ENCODE data around the gene PPM1N. TPM values are rescaled to one million over a fixed set of nuclear protein-coding genes. Genes with fewer than 3 reads are reported as not detected.

PPM1N gene
- total RNA-seq, 2 donors from 2014 or later: 1.5 to 7.4 TPM

DNA sequence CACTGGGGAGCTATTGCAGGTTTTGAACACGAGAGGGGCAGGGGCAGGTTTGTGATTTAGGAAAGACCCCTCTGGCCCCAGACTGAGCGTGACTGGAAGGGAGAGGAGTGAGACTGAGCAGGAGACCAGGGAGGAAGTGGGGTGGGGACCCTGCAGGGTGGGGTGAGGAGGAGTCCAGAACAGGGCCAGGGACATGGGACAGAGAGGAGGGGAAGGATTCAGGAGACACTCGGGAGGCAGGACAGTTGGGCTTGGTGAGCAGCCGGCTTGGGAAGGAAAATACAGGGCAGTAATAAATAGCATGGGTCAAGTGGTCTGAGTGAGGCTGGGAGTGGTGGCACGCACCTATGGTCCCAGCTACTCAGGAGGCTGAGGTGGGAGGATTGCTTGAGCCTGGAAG is 21.1 kb upstream of the PPM1N start:
- Mint-ChIP-seq H3K36me3 (peaks cover 0 to 9% of the 10 kb centered on the region in 2 donors), H3K9me3 (no peaks in the 10 kb centered on the region), H3K27ac (peak overlapping the region in 1 of 2 donors; percentile 88)
- no peak for DNase-seq (ENCODE audit: low spot score in 2 of 2)
- ATAC-seq: no peak

DNA sequence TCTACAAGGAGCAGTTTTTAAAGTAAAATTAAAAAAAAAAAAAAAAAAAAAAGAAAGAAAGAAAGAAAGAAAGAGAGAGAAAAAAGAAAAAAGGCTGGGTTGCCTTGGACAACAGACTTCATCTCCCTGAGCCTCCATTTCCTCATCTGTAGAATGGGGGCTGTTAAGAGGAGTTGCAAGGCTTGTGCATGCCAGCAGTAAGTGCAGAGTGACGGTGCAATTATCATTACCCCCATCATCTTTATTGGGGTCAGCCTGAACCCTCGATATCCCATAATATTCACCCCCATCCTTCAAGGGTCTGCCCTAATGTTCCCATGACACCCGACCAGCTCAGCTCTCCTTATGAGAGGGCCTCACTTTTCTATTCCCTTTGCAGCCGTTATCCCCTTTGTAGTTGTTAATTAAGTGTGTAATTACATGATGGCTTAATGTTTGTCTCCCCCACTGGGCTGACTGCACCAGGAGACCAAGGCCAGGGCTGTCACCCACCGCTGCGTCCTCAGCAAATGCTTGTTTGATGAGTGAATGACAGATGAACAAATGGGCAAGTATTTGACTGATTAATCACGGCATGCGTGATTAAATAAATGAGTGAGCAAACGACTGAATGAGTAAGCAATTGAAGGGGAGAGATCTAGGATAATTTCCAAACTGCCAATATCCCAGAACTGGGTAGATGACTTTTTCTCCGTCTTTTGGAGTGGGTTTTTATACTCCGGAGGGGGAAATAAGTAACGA is 20.4 kb upstream of the PPM1N start:
- Mint-ChIP-seq H3K9me3 (no peaks in the 10 kb centered on the region), H3K36me3 (peaks cover 0 to 2% of the 10 kb centered on the region in 2 donors), H3K27ac (peak overlapping the region; percentile 8 to 74)
- DNase-seq (ENCODE audit: low spot score in 2 of 2): no peak
- peak; percentile 32 to 56 for ATAC-seq

- ATAC-seq: peak; percentile 76 to 82
- H3K9me3 Mint-ChIP-seq: no peaks in the 10 kb centered on the region
- no peaks in the 10 kb centered on the region for H3K36me3 Mint-ChIP-seq
- peak overlapping the region; percentile 8 to 74 for H3K27ac Mint-ChIP-seq
- DNase-seq (ENCODE audit: low spot score in 2 of 2): peak; percentile 92 to 94
These were observed 19.6 kb upstream of the PPM1N start for GRCh38 chr19:45478454-45479238.

DNA sequence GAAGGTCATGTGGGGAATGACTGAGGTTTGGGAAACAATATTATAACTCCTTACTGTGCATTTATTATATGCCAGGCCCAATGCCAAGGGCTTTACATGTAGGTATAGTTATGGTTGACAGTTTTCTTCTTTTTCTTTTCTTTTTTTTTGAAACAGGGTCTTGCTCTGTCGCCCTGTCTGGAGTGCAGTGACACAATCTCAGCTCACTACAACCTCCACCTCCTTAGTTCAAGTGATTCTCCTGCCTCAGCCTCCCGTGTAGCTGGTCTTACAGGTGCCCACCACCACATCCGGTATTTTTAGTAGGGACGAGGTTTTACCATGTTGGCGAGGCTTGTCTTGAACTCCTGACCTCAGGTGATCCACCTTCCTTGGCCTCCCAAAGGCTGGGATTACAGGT is 15.2 kb upstream of the PPM1N start:
- no peak for ATAC-seq
- H3K36me3 Mint-ChIP-seq: no peaks in the 10 kb centered on the region

GRCh38 chr19:45484273-45484945 is 13.8 kb upstream of the PPM1N start:
- ATAC-seq: no peak
- no peak for DNase-seq (ENCODE audit: low spot score in 2 of 2)
- Mint-ChIP-seq H3K36me3 (no peaks in the 10 kb centered on the region), H3K27ac (no peak overlapping the region), H3K9me3 (no peaks in the 10 kb centered on the region)

More for the DNA sequence above, 15.2 kb upstream of the PPM1N start:
- Mint-ChIP-seq H3K27ac (no peak overlapping the region), H3K9me3 (no peaks in the 10 kb centered on the region)
- DNase-seq (ENCODE audit: low spot score in 2 of 2): no peak

- DNase-seq (ENCODE audit: low spot score in 2 of 2) (peak; percentile 97 to 99), ATAC-seq (peak; percentile 97 to 98)
- H3K9me3 Mint-ChIP-seq: no peaks in the 10 kb centered on the region
These were observed 12.8 kb upstream of the PPM1N start for GRCh38 chr19:45485305-45486077.

GRCh38 chr19:45488708-45489107 is 9.5 kb upstream of the PPM1N start:
- Mint-ChIP-seq H3K27ac (no peak overlapping the region), H3K9me3 (no peaks in the 10 kb centered on the region), H3K36me3 (no peaks in the 10 kb centered on the region)
- DNase-seq (ENCODE audit: low spot score in 2 of 2) (no peak), ATAC-seq (no peak)

More at GRCh38 chr19:45485305-45486077, 12.8 kb upstream of the PPM1N start:
- H3K36me3 Mint-ChIP-seq: no peaks in the 10 kb centered on the region
- H3K27ac Mint-ChIP-seq: peak overlapping the region; percentile 69 to 87

DNA sequence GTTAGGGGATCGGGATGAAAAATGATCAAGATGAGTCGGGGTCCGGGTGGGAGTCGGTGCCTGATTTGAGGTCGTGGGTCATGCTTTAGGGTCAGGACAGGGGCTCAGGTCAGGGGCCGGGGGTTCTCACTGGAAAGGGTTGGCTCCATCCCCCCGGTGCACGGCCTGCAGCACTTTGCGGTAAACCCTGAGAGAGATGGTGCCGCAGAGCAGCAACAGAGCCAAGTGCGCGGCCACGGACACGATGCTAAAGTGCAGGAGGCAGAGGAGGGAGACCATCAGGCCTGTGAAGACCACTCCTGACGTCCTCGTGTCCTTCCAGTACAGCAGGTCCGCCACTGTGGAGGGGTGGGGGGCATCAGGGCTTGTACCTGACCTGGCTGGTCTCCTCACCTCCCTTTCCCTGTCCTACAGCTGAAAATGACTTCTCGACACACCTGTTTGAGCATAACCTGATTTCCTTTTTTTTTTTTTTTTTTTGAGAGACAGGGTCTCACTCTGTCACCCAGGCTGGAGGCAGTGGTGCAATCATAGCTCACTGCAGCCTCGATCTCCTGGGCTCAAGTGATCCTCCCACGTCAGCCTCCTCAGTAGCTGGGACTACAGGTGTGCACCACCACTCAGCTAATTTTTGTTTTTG is 8.9 kb upstream of the PPM1N start:
- H3K27ac Mint-ChIP-seq: no peak overlapping the region
- H3K36me3 Mint-ChIP-seq: no peaks in the 10 kb centered on the region
- no peak for DNase-seq (ENCODE audit: low spot score in 2 of 2)
- ATAC-seq: no peak
- H3K9me3 Mint-ChIP-seq: no peaks in the 10 kb centered on the region

DNA sequence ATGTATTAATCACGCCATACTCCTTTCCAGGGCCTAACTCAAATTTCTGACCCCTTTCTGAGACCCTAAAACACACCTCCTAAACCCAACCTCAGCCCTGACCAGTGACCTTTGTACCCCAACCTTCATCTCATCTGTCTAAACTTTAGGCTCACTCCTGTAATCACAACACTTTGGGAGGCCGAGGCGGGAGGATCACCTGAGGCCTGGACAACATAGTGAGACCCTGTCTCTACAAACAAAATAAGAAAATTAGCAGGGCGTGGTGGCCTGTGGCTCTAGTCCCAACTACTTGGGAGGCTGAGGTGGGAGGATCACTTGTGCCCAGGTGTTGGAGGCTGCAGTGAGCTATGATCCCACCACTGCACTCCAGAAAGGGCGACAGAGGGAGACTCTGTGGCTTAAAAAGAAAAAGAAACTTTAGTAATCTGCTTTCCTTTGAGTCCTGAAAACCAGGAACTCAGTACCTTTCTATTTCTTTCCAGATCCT is 6.1 kb upstream of the PPM1N start:
- no peaks in the 10 kb centered on the region for H3K36me3 Mint-ChIP-seq
- no peak for ATAC-seq
- H3K9me3 Mint-ChIP-seq: no peaks in the 10 kb centered on the region
- H3K27ac Mint-ChIP-seq: no peak overlapping the region
- no peak for DNase-seq (ENCODE audit: low spot score in 2 of 2)

- no peak overlapping the region for H3K27ac Mint-ChIP-seq
- H3K36me3 Mint-ChIP-seq: no peaks in the 10 kb centered on the region
- DNase-seq (ENCODE audit: low spot score in 2 of 2) (no peak), ATAC-seq (peak in 1 of 2 donors; percentile 21)
- no peaks in the 10 kb centered on the region for H3K9me3 Mint-ChIP-seq
These were observed 5.4 kb upstream of the PPM1N start for GRCh38 chr19:45492627-45493470.

DNA sequence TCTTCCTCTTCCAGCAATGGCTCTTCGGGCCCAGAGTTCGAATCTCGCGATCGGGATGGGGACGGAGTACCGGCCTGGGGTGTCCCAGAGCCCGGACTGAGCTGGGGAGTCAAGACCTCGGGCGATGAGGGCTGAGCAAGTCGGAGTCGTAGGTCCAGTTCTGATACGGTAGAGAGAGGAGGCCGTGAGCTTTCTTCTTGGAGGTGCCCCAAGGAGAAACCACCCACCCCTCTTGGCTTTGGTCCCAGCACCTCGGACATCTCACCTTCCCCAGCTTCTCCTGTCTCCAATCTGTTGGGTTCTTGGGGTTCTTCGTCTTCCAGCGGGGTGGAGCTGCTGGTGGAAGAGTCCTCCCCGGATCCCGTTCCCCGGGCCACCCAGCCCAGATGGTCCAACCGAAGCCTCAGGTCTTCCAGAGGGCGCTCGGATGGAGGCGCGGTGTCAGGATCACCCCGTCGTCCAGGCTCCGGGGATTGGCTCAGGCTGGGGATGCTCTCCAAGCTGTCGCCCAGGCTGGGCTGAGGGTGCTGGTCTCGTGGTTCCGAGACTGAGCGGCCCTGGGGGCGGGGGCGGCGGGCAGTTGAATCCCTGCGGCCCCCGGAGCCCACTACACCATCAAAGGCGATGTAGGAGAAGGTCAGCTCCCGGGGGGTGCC is 3.9 kb upstream of the PPM1N start:
- no peaks in the 10 kb centered on the region for H3K36me3 Mint-ChIP-seq
- DNase-seq (ENCODE audit: low spot score in 2 of 2): no peak
- H3K9me3 Mint-ChIP-seq: no peaks in the 10 kb centered on the region
- ATAC-seq: no peak
- no peak overlapping the region for H3K27ac Mint-ChIP-seq

DNA sequence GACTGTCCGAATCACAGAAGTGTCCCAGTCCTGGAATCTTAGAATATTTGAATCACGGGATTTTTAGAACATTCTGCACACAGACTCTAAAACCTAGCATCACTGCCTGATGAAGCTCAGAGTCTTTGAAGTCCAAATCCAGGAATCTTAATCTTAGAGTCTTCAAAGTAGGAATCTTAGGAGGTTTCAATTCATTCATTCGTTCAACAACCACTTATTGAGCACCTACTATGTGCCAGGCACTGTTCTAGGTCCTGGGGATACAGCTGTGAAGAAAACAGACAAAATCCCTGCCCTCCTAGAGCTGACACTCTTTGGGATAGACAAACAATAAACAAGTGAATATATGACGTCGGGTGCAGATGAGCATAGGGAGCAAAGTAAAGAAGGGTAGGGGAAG is 3.1 kb upstream of the PPM1N start:
- no peak for DNase-seq (ENCODE audit: low spot score in 2 of 2)
- no peaks in the 10 kb centered on the region for H3K36me3 Mint-ChIP-seq
- no peak overlapping the region for H3K27ac Mint-ChIP-seq
- no peaks in the 10 kb centered on the region for H3K9me3 Mint-ChIP-seq
- ATAC-seq: no peak

DNA sequence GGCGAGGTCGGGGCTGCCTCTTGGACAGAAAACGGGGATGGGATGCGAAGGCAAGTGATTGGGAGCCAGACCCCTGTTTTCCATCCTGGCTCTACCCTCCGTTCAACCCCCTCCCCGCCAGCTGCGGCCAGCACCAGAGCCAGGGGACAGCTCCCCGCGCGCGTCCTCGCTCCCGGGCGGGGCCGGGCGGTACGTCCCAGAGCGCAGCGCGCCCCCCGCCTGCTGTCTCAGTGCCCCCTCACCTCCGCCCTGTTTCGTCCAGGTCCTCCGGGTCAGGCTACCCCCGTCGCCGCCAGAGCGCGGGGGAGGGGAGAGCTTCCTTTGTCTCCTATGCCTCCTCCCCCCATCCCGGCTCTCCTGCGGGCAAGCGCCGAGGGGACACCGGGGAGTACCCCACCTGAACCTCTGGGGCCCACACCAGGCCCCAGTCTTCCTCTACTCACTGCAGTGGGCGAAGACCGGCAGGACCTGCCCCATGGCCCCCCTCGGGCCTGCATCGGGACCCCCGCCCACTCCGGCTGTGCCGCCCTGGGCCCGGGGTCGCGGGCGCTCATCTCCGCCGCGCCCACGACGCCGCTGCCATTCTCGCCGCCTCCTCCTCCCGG is 1.8 kb upstream of the PPM1N start:
- ATAC-seq (peak; percentile 1 to 28), DNase-seq (ENCODE audit: low spot score in 2 of 2) (peak in 1 of 2 donors; percentile 65)
- no peaks in the 10 kb centered on the region for H3K9me3 Mint-ChIP-seq
- H3K27ac Mint-ChIP-seq: no peak overlapping the region
- peaks cover 0 to 4% of the 10 kb centered on the region in 2 donors for H3K36me3 Mint-ChIP-seq

GRCh38 chr19:45497791-45498190 is 452 bp upstream of the PPM1N start:
- H3K36me3 Mint-ChIP-seq: peaks cover 0 to 4% of the 10 kb centered on the region in 2 donors
- ATAC-seq (no peak), DNase-seq (ENCODE audit: low spot score in 2 of 2) (no peak)
- no peak overlapping the region for H3K27ac Mint-ChIP-seq
- no peaks in the 10 kb centered on the region for H3K9me3 Mint-ChIP-seq

Data from activated naive CD4-positive, alpha-beta T cell treated with anti-CD3 and anti-CD28 coated beads, Interleukin-2, amount 50 U/mL, for 72 hours (primary cell).